ENCODE results near the gene C1S. TPM values are rescaled to one million over a fixed set of nuclear protein-coding genes. Genes with fewer than 3 reads are reported as not detected.

Gene C1S
- total and polyA plus RNA-seq, 2 of the 4 experiments (the other 2 are of a cell fraction): 49.6 to 85.4 TPM

DNA sequence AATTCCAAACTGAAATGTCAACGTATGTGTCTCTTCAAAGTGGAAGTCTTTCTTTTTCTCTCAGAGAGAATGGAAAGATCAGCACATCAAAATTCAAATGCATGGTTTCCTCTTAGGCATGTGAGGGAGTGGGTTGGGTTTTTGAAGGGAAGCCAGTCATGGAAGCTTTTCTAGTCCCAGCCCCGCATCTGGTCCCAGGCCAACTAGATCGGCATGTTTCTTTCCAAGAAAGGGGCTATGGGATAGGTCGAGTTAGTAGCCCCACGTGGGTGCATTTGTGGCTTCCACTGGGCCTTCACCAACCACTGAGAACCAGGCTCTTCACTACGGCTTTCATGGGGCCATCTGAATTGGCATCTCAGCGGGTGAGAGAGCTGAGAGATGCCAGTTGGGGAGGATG, 6.6 kb downstream of the C1S start:
- TF ChIP-seq, protein P1, sequence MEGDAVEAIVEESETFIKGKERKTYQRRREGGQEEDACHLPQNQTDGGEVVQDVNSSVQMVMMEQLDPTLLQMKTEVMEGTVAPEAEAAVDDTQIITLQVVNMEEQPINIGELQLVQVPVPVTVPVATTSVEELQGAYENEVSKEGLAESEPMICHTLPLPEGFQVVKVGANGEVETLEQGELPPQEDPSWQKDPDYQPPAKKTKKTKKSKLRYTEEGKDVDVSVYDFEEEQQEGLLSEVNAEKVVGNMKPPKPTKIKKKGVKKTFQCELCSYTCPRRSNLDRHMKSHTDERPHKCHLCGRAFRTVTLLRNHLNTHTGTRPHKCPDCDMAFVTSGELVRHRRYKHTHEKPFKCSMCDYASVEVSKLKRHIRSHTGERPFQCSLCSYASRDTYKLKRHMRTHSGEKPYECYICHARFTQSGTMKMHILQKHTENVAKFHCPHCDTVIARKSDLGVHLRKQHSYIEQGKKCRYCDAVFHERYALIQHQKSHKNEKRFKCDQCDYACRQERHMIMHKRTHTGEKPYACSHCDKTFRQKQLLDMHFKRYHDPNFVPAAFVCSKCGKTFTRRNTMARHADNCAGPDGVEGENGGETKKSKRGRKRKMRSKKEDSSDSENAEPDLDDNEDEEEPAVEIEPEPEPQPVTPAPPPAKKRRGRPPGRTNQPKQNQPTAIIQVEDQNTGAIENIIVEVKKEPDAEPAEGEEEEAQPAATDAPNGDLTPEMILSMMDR (conservative IDR thresholded peaks at IDR 0.05; ENCODE audit: low read depth, low read length): no peak
- Histone ChIP-seq H3K79me1 (ENCODE audit: low read depth in 1 of 2, low read length in 2 of 2) (no peaks in the 10 kb centered on the region; a peak in 1 of 4 replicates), H2BK5ac (ENCODE audit: low read depth, low read length, poor library complexity, severe bottlenecking) (no peak overlapping the region), H3K4me1 (ENCODE audit: control insufficient read depth, insufficient read depth, low read length) (peaks cover 11% of the 10 kb centered on the region), H2AK5ac (ENCODE audit: low read depth, low read length) (no peak overlapping the region), H4K20me1 (ENCODE audit: insufficient read depth, low read length) (no peaks in the 10 kb centered on the region), H2BK20ac (ENCODE audit: low read depth, low read length) (no peak overlapping the region), H3K27me3 (ENCODE audit: control insufficient read depth, insufficient read depth, low read length) (no peaks in the 10 kb centered on the region), H3K56ac (ENCODE audit: extremely low read depth, insufficient read depth, low read length) (no peak overlapping the region), H2AFZ (replicated peaks; ENCODE audit: low read length, poor library complexity) (no peak overlapping the region), H3K4me3 (ENCODE audit: insufficient read depth, low read depth, low read length) (no peak overlapping the region), H3K14ac (replicated peaks; ENCODE audit: low read depth, low read length) (no peak overlapping the region), H3K9ac (ENCODE audit: low read depth, low read length) (no peak overlapping the region), H2BK120ac (ENCODE audit: low read depth, low read length) (no peak overlapping the region), H3K23ac (ENCODE audit: low read depth, low read length) (no peak overlapping the region), H3K9me1 (ENCODE audit: insufficient read depth, low read length) (peaks cover 11% of the 10 kb centered on the region), H2BK15ac (ENCODE audit: low read depth, low read length) (no peak overlapping the region), H4K91ac (ENCODE audit: insufficient read depth, low read depth, low read length) (no peak overlapping the region), H2AK9ac (replicated peaks; ENCODE audit: low read depth, low read length, poor library complexity) (no peak overlapping the region), H3K9me3 (ENCODE audit: control insufficient read depth, insufficient read depth, low read length) (no peaks in the 10 kb centered on the region), H3K4ac (ENCODE audit: low read depth, low read length) (no peak overlapping the region), H3K18ac (ENCODE audit: low read depth, low read length) (no peak overlapping the region), H3K27ac (ENCODE audit: insufficient read depth, low read length) (no peak overlapping the region), H4K5ac (ENCODE audit: low read depth, low read length) (no peak overlapping the region), H4K8ac (ENCODE audit: low read depth in 2 of 2, low read length in 2 of 2) (no peak overlapping the region), H3K36me3 (ENCODE audit: control insufficient read depth, insufficient read depth, low read length) (peaks cover 55% of the 10 kb centered on the region), H3K4me2 (ENCODE audit: low read depth, low read length) (no peak overlapping the region)
- in situ Hi-C loops (cut with MboI; ENCODE audit: low sequenced_read_pairs): loop anchor here (25.0 kb wide), 1 partner anchor 570 kb away; no protein-coding TSS in a partner anchor
- ChIA-PET CTCF (no interaction called here), POLR2A (ENCODE audit: unreplicated experiment) (no interaction called here)
- DNase-seq (no peak), ATAC-seq (ENCODE audit: low read depth) (no peak)
- WGBS, 2 experiments (ENCODE audit: extremely low coverage in 2 of 2, insufficient read length in 1 of 2): 83% methylated on average over 1 of the region's 7 CpGs; no CpG with 5 or more reads in 1 of the 2 experiments
- no TSS peak for BruUV-seq (replicated peaks)
- intact Hi-C loops (cut with micrococcal nuclease): no loop called here
- dilution Hi-C loops (cut with HindIII; ENCODE audit: low sequenced_read_pairs, unreplicated experiment): no loop called here

Data from IMR-90 (cell line).